NB4 (cell line): Measurements from ENCODE around the gene TAP2.

Experiments
- CTCF ChIP-seq: IDR thresholded peaks from one replicate; pipeline ENCODE4 v1.5.1; 2012; ENCODE audit warnings: low read depth, low read length
- MAX ChIP-seq: IDR thresholded peaks from 2 replicates; pipeline ENCODE4 v1.6.1; 2011; ENCODE audit warnings: low read depth, low read length
- POLR2A ChIP-seq: IDR thresholded peaks from 2 replicates; pipeline ENCODE4 v1.6.1; 2011; ENCODE audit warnings: mild to moderate bottlenecking; ENCODE audit not compliant: insufficient read length; ENCODE audit errors: extremely low read depth

GRCh38 chr6:32827025-32827424 is 11.5 kb downstream of the TAP2 start:
- TF ChIP-seq CTCF: no peak
- TF ChIP-seq MAX: no peak
- no peak for TF ChIP-seq POLR2A
